ENCODE data around the gene B3GLCT.

- TF ChIP-seq, protein P1, sequence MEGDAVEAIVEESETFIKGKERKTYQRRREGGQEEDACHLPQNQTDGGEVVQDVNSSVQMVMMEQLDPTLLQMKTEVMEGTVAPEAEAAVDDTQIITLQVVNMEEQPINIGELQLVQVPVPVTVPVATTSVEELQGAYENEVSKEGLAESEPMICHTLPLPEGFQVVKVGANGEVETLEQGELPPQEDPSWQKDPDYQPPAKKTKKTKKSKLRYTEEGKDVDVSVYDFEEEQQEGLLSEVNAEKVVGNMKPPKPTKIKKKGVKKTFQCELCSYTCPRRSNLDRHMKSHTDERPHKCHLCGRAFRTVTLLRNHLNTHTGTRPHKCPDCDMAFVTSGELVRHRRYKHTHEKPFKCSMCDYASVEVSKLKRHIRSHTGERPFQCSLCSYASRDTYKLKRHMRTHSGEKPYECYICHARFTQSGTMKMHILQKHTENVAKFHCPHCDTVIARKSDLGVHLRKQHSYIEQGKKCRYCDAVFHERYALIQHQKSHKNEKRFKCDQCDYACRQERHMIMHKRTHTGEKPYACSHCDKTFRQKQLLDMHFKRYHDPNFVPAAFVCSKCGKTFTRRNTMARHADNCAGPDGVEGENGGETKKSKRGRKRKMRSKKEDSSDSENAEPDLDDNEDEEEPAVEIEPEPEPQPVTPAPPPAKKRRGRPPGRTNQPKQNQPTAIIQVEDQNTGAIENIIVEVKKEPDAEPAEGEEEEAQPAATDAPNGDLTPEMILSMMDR (IDR thresholded peaks at IDR 0.05 in 2 of 3, conservative IDR thresholded peaks at IDR 0.05 in 1 of 3; ENCODE audit: control insufficient read depth in 2 of 3, extremely low read depth in 1 of 3, insufficient read depth in 1 of 3, low read depth in 3 of 3, low read length in 3 of 3): no peak
- TF ChIP-seq IKZF2 (IDR thresholded peaks at IDR 0.05) (no peak), CBX3 (IDR thresholded peaks at IDR 0.05; ENCODE audit: borderline replicate concordance, low read depth) (no peak), NR2C1 (IDR thresholded peaks at IDR 0.05) (no peak), EZH2 (IDR thresholded peaks at IDR 0.05; ENCODE audit: borderline replicate concordance, control insufficient read depth, low read depth, low read length) (no peak)
Measured at GRCh38 chr13:31356991-31357390, 157.2 kb downstream of the B3GLCT start.
